Chondrocyte (in vitro differentiated cells): ENCODE data around the gene HPCAL1. TPM values are rescaled to one million over a fixed set of nuclear protein-coding genes. Genes with fewer than 3 reads are reported as not detected.

Experiments
- DNase-seq: peaks from one replicate; pipeline ENCODE4 v3.0.0; 2021; ENCODE audit warnings: mixed read lengths, low spot score
- H3K27ac Mint-ChIP-seq: one replicate; pipeline ENCODE4 v1.8.0; 2021; ENCODE audit warnings: mild to moderate bottlenecking, moderate library complexity, mixed read lengths; ENCODE audit not compliant: unreplicated experiment
- H3K27me3 Mint-ChIP-seq: 2 replicates; pipeline ENCODE4 v1.8.0; 2021; ENCODE audit warnings: low read depth, mixed read lengths
- H3K36me3 Mint-ChIP-seq: 2 replicates; pipeline ENCODE4 v1.8.0; 2021; ENCODE audit warnings: low read depth, mixed read lengths
- H3K4me1 Mint-ChIP-seq: 2 replicates; pipeline ENCODE4 v1.8.0; 2021; ENCODE audit warnings: low read depth, mild to moderate bottlenecking, mixed read lengths
- H3K4me3 Mint-ChIP-seq: one replicate; pipeline ENCODE4 v1.8.0; 2021; ENCODE audit warnings: mild to moderate bottlenecking, moderate library complexity, mixed read lengths; ENCODE audit not compliant: unreplicated experiment
- H3K9me3 Mint-ChIP-seq: 2 replicates; pipeline ENCODE4 v1.8.0; 2021; ENCODE audit warnings: low read depth, mixed read lengths
- CTCF ChIP-seq: fragments of 200-600 bp; sonication (generic); IDR thresholded peaks from 2 replicates; pipeline ENCODE4 v1.5.0; 2021; ENCODE audit warnings: antibody characterized with exemption, mild to moderate bottlenecking, moderate library complexity
- total RNA-seq: library from RNA; stranded (reverse); gene quantifications from 3 replicates; pipeline ENCODE4 v1.2.1, GENCODE V29; 2021

Gene HPCAL1
- total RNA-seq, 1 donor from 2014 or later, result 19.3 TPM

DNA sequence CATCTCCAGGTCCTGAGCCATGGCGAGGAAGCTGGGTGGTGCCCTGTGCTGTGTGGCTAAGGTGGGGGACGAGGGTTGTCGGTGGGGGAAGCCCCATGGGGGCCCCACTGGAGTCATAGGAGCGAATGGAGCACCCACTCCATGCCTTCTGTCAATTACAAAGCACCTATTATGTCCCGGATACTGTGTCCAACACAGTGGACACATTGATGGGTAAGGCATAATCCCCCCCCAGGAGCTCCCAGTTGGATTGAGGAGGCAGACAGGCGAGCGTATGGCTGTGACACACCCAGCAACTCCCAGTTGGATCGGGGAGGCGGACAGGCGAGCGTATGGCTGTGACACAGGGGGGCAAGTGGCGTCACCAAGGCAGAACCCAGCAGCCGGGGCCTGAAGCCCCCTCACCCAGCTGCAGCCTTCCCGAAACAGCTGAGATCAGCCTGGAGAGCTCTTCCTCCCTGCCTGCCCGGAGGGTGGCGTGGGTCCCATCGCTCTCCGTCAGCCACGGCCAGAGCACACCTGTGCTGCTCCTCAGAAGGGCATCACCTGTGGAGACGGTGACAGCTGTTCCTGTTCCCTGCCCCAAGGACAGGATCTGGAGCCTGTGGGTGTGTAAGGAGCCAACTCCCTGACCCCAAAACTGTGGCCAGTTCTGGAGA, 69.6 kb downstream of the HPCAL1 start:
- H3K9me3 Mint-ChIP-seq, result no peaks in the 10 kb centered on the region
- H3K27me3 Mint-ChIP-seq, result no peaks in the 10 kb centered on the region
- no peak for TF ChIP-seq CTCF

GRCh38 chr2:10372862-10373240, 70.1 kb downstream of the HPCAL1 start:
- no peaks in the 10 kb centered on the region for H3K36me3 Mint-ChIP-seq
- H3K4me1 Mint-ChIP-seq, result no peaks in the 10 kb centered on the region
- H3K9me3 Mint-ChIP-seq, result no peaks in the 10 kb centered on the region
- H3K27ac Mint-ChIP-seq, result peak overlapping the region; percentile 41
- H3K4me3 Mint-ChIP-seq, result no peak overlapping the region
- H3K27me3 Mint-ChIP-seq, result no peaks in the 10 kb centered on the region
- no peak for TF ChIP-seq CTCF
- DNase-seq, result no peak

More for the DNA sequence above, 69.6 kb downstream of the HPCAL1 start:
- Mint-ChIP-seq H3K4me1 (no peaks in the 10 kb centered on the region), H3K36me3 (no peaks in the 10 kb centered on the region), H3K4me3 (no peak overlapping the region), H3K27ac (no peak overlapping the region)
- DNase-seq, result no peak

GRCh38 chr2:10373931-10374330, 71.2 kb downstream of the HPCAL1 start:
- H3K4me1 Mint-ChIP-seq, result no peaks in the 10 kb centered on the region
- TF ChIP-seq CTCF, result no peak
- H3K27ac Mint-ChIP-seq, result no peak overlapping the region
- H3K9me3 Mint-ChIP-seq, result no peaks in the 10 kb centered on the region
- H3K27me3 Mint-ChIP-seq, result no peaks in the 10 kb centered on the region
- no peaks in the 10 kb centered on the region for H3K36me3 Mint-ChIP-seq
- H3K4me3 Mint-ChIP-seq, result no peak overlapping the region
- DNase-seq, result no peak

GRCh38 chr2:10374362-10374943, 71.7 kb downstream of the HPCAL1 start:
- H3K27me3 Mint-ChIP-seq, result no peaks in the 10 kb centered on the region
- DNase-seq, result no peak
- no peak overlapping the region for H3K4me3 Mint-ChIP-seq
- no peaks in the 10 kb centered on the region for H3K36me3 Mint-ChIP-seq
- H3K9me3 Mint-ChIP-seq, result no peaks in the 10 kb centered on the region
- H3K4me1 Mint-ChIP-seq, result no peaks in the 10 kb centered on the region
- H3K27ac Mint-ChIP-seq, result no peak overlapping the region
- no peak for TF ChIP-seq CTCF

DNA sequence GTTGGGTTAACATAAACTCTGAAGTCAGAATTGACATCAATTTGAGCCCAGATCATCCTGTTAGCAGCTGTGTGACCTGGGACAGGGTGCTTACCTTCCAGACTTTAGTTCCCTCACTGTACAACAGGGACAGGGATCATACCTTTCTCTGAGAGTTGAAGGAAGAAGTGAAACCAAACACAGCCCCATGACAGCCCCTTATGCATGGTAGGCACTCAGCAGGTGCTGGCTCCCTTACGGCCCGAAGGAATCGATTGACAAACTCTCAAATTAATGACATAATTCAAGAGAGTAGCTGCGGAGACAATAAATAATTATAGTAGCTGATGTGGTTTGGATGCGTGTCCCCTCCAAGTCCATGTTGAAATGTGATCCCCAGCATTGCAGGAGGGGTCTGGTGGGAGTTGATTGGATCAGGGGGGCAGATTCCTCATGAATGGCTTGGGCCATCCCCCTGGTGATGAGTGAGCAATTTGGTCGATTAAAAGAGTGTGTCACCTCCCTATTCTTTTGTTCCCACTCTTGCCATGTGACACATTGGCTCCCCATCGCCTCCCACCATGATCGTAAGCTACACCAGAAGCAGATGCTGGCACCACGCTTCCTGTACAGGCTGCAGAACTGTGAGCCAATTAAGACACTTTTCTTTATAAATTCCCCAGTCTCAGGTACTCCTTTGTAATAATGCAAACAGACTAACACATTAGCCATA, 73.0 kb downstream of the HPCAL1 start:
- H3K27ac Mint-ChIP-seq, result no peak overlapping the region

More for the DNA sequence above, 73.0 kb downstream of the HPCAL1 start:
- H3K27me3 Mint-ChIP-seq, result no peaks in the 10 kb centered on the region
- H3K9me3 Mint-ChIP-seq, result no peaks in the 10 kb centered on the region
- no peak for TF ChIP-seq CTCF
- no peak for DNase-seq
- no peaks in the 10 kb centered on the region for H3K36me3 Mint-ChIP-seq
- H3K4me1 Mint-ChIP-seq, result peaks cover 12% of the 10 kb centered on the region
- no peak overlapping the region for H3K4me3 Mint-ChIP-seq
